H9 (cell line): ENCODE data around the gene YBX3. TPM values are rescaled to one million over a fixed set of nuclear protein-coding genes. Genes with fewer than 3 reads are reported as not detected.

Experiments used
- DNase-seq: peaks from one replicate; pipeline ENCODE4 v3.0.0-alpha.2; 2017
- H2AFZ ChIP-seq: one replicate; pipeline ENCODE4 v1.6.1; 2013; ENCODE audit warnings: mild to moderate bottlenecking, low read length, control low read depth, moderate library complexity
- H2AK5ac ChIP-seq: 2 replicates; pipeline ENCODE4 v1.6.1; 2013; ENCODE audit warnings: low read length, control low read depth, mixed read lengths; ENCODE audit not compliant: insufficient read length
- H2BK120ac ChIP-seq: one replicate; pipeline ENCODE4 v1.6.1; 2013; ENCODE audit warnings: low read depth, mild to moderate bottlenecking, low read length, control low read depth, inconsistent platforms; ENCODE audit not compliant: poor library complexity, severe bottlenecking
- H2BK12ac ChIP-seq: 2 replicates; pipeline ENCODE4 v1.6.1; 2013; ENCODE audit warnings: low read length, control low read depth, mixed read lengths, low read depth; ENCODE audit not compliant: insufficient read length
- H2BK15ac ChIP-seq: 2 replicates; pipeline ENCODE4 v1.6.1; 2013; ENCODE audit warnings: low read depth, low read length, control low read depth
- H2BK20ac ChIP-seq: one replicate; pipeline ENCODE4 v1.6.1; 2013; ENCODE audit warnings: low read depth, mild to moderate bottlenecking, low read length, control low read depth, inconsistent platforms; ENCODE audit not compliant: poor library complexity, severe bottlenecking
- H2BK5ac ChIP-seq: 2 replicates; pipeline ENCODE4 v1.6.1; 2013; ENCODE audit warnings: low read length, control low read depth, mixed read lengths; ENCODE audit not compliant: insufficient read length
- H3K14ac ChIP-seq: 2 replicates; pipeline ENCODE4 v1.6.1; 2013; ENCODE audit warnings: low read length, control low read depth; ENCODE audit not compliant: insufficient read depth
- H3K18ac ChIP-seq: 2 replicates; pipeline ENCODE4 v1.6.1; 2013; ENCODE audit warnings: low read depth, mild to moderate bottlenecking, mixed read lengths, low read length, control low read depth; ENCODE audit not compliant: insufficient read length
- H3K23ac ChIP-seq: 2 replicates; pipeline ENCODE4 v1.6.1; 2013; ENCODE audit warnings: low read length, control low read depth, mixed read lengths, low read depth; ENCODE audit not compliant: insufficient read length
- H3K23me2 ChIP-seq: 2 replicates; pipeline ENCODE4 v1.6.1; 2013; ENCODE audit warnings: low read depth, mild to moderate bottlenecking, mixed read lengths, low read length, control low read depth; ENCODE audit not compliant: insufficient read length, poor library complexity, severe bottlenecking
- H3K27ac ChIP-seq: 2 replicates; pipeline ENCODE4 v1.5.1; 2013; ENCODE audit warnings: low read length, control low read depth, mixed read lengths, low read depth; ENCODE audit not compliant: insufficient read length
- H3K27me3 ChIP-seq: 2 replicates; pipeline ENCODE4 v1.6.1; 2013; ENCODE audit warnings: low read length, control low read depth, inconsistent platforms; ENCODE audit not compliant: insufficient read depth
- H3K4ac ChIP-seq: 2 replicates; pipeline ENCODE4 v1.6.1; 2013; ENCODE audit warnings: low read depth, mild to moderate bottlenecking, control low read depth, inconsistent platforms, low read length, moderate library complexity
- H3K4me1 ChIP-seq: 2 replicates; pipeline ENCODE4 v1.6.1; 2013; ENCODE audit warnings: low read length, control low read depth, inconsistent platforms; ENCODE audit not compliant: insufficient read depth
- H3K4me2 ChIP-seq: 2 replicates; pipeline ENCODE4 v1.6.1; 2013; ENCODE audit warnings: low read length, control low read depth, mixed read lengths; ENCODE audit not compliant: insufficient read length, insufficient read depth
- H3K56ac ChIP-seq: 2 replicates; pipeline ENCODE4 v1.6.1; 2013; ENCODE audit warnings: low read depth, mild to moderate bottlenecking, mixed read lengths, low read length, control low read depth; ENCODE audit not compliant: insufficient read length
- H3K79me1 ChIP-seq: 2 replicates; pipeline ENCODE4 v1.6.1; 2013; ENCODE audit warnings: low read depth, mild to moderate bottlenecking, moderate library complexity, low read length, control low read depth, inconsistent platforms; ENCODE audit not compliant: insufficient read depth, poor library complexity, severe bottlenecking
- H3K79me2 ChIP-seq: 2 replicates; pipeline ENCODE4 v1.6.1; 2013; ENCODE audit warnings: low read length, control low read depth, inconsistent platforms; ENCODE audit not compliant: insufficient read depth
- H3K9ac ChIP-seq: 2 replicates; pipeline ENCODE4 v1.6.1; 2013; ENCODE audit warnings: low read length, control low read depth, mixed read lengths; ENCODE audit not compliant: insufficient read length; ENCODE audit errors: extremely low read depth
- H3K9me3 ChIP-seq: one replicate; pipeline ENCODE4 v1.6.1; 2013; ENCODE audit warnings: low read depth, low read length, inconsistent platforms; ENCODE audit not compliant: control insufficient read depth
- H3T11ph ChIP-seq: one replicate; pipeline ENCODE4 v1.6.1; 2013; ENCODE audit warnings: mild to moderate bottlenecking, low read length, control low read depth, inconsistent platforms
- H4K20me1 ChIP-seq: one replicate; pipeline ENCODE4 v1.6.1; 2013; ENCODE audit not compliant: control insufficient read depth, insufficient read length, insufficient read depth
- H4K5ac ChIP-seq: 2 replicates; pipeline ENCODE4 v1.6.1; 2013; ENCODE audit warnings: low read depth, mild to moderate bottlenecking, mixed read lengths, low read length, control low read depth; ENCODE audit not compliant: insufficient read length
- H4K8ac ChIP-seq: replicated peaks from 2 replicates; pipeline ENCODE4 v1.6.1; 2013; ENCODE audit warnings: low read length, control low read depth, mixed read lengths, low read depth; ENCODE audit not compliant: insufficient read length
- H4K91ac ChIP-seq: 2 replicates; pipeline ENCODE4 v1.6.1; 2013; ENCODE audit warnings: low read depth, mild to moderate bottlenecking, moderate library complexity, mixed read lengths, low read length, control low read depth; ENCODE audit not compliant: insufficient read length
- H3K27ac Mint-ChIP-seq, 3 experiments: 2 replicates in 2 of 3; 3 replicates in 1 of 3; pipeline ENCODE4 v1.8.0; 2020 to 2021; ENCODE audit warnings: mixed read lengths in 3 of 3, mild to moderate bottlenecking in 1 of 3, moderate library complexity in 1 of 3
- H3K27me3 Mint-ChIP-seq: 2 replicates; pipeline ENCODE4 v1.8.0; 2021; ENCODE audit warnings: low read depth, mild to moderate bottlenecking, moderate library complexity, mixed read lengths
- H3K36me3 Mint-ChIP-seq, 3 experiments: 2 replicates in 2 of 3; 3 replicates in 1 of 3; pipeline ENCODE4 v1.8.0; 2020 to 2021; ENCODE audit warnings: low read depth in 3 of 3, mixed read lengths in 3 of 3; ENCODE audit not compliant: insufficient read depth in 1 of 3
- H3K4me1 Mint-ChIP-seq, 2 experiments: 2 replicates each; pipeline ENCODE4 v1.8.0; 2020; ENCODE audit warnings: mixed read lengths in 2 of 2
- H3K4me3 Mint-ChIP-seq, 2 experiments: 2 replicates in 1 of 2; 3 replicates in 1 of 2; pipeline ENCODE4 v1.8.0; 2020 to 2021; ENCODE audit warnings: mild to moderate bottlenecking in 2 of 2, mixed read lengths in 2 of 2, moderate library complexity in 1 of 2
- H3K9me3 Mint-ChIP-seq, 2 experiments: 2 replicates in 1 of 2; 3 replicates in 1 of 2; pipeline ENCODE4 v1.8.0; 2020; ENCODE audit warnings: mild to moderate bottlenecking in 2 of 2, mixed read lengths in 2 of 2, moderate library complexity in 1 of 2
- WGBS: extraction: QIAGEN DNeasy Blood & Tissue Kit; methylation state at CpG from one replicate; pipeline ENCODE4 v1.1.7; 2013; ENCODE audit warnings: missing lambda C conversion rate, low lambda C conversion rate, mixed read lengths; ENCODE audit not compliant: insufficient read length; ENCODE audit errors: extremely low coverage; 5-methylcytosine and 5-hydroxymethylcytosine counted together
- total RNA-seq: library from RNA; stranded (reverse); gene quantifications from 2 replicates; pipeline ENCODE4 v1.2.1, GENCODE V29; 2021
- TF ChIP-seq, protein P1 (sequence below): fragments of 200-600 bp; sonication (generic); conservative IDR thresholded peaks from 3 replicates; pipeline ENCODE4 v1.8.0; 2021; ENCODE audit warnings: antibody characterized with exemption, mild to moderate bottlenecking

Gene YBX3
- total RNA-seq, 1 experiment from 2014 or later: 343 TPM

DNA sequence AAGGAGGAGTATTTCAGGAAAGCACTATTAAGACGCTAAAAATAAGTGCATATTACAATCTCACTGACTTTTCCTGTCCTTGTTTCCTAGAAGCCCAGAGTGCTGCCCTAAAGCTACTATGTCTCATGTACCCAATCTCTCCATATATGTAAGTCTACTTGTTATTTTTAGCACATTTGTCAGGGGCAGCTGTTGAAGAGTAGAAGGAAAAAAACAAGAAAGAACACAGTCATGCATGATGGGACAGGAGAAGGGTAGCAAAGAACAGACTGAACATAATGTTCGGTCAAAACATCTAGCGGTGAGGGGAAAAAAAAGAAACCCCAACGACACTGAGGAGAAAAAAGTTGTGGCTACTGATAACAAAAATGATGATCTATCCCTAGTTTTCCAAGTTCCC, 14.3 kb downstream of the YBX3 start:
- Histone ChIP-seq H4K8ac (no peak overlapping the region), H4K20me1 (no peaks in the 10 kb centered on the region), H2AK5ac (no peak overlapping the region), H2BK15ac (no peak overlapping the region), H2BK120ac (no peak overlapping the region), H2AFZ (no peak overlapping the region), H4K91ac (no peak overlapping the region), H3K79me2 (no peaks in the 10 kb centered on the region), H3K27me3 (no peaks in the 10 kb centered on the region), H3K9me3 (no peaks in the 10 kb centered on the region), H3K4ac (no peak overlapping the region), H3K9ac (no peak overlapping the region), H3K56ac (no peak overlapping the region), H3K27ac (no peak overlapping the region), H3K18ac (no peak overlapping the region), H3K14ac (no peak overlapping the region), H2BK20ac (no peak overlapping the region), H3T11ph (no peak overlapping the region), H3K79me1 (no peaks in the 10 kb centered on the region), H4K5ac (no peak overlapping the region), H3K23me2 (no peaks in the 10 kb centered on the region), H2BK12ac (no peak overlapping the region), H3K23ac (no peak overlapping the region), H3K4me2 (no peak overlapping the region), H2BK5ac (no peak overlapping the region), H3K4me1 (no peaks in the 10 kb centered on the region)
- no CpG with 5 or more reads among the region's 4 CpGs for WGBS
- H3K27me3 Mint-ChIP-seq: no peaks in the 10 kb centered on the region
- no peaks in the 10 kb centered on the region for H3K9me3 Mint-ChIP-seq
- peaks cover 37 to 82% (median 82%) of the 10 kb centered on the region in 3 experiments for H3K36me3 Mint-ChIP-seq
- no peak for DNase-seq
- H3K4me1 Mint-ChIP-seq: no peaks in the 10 kb centered on the region
- TF ChIP-seq, protein P1, sequence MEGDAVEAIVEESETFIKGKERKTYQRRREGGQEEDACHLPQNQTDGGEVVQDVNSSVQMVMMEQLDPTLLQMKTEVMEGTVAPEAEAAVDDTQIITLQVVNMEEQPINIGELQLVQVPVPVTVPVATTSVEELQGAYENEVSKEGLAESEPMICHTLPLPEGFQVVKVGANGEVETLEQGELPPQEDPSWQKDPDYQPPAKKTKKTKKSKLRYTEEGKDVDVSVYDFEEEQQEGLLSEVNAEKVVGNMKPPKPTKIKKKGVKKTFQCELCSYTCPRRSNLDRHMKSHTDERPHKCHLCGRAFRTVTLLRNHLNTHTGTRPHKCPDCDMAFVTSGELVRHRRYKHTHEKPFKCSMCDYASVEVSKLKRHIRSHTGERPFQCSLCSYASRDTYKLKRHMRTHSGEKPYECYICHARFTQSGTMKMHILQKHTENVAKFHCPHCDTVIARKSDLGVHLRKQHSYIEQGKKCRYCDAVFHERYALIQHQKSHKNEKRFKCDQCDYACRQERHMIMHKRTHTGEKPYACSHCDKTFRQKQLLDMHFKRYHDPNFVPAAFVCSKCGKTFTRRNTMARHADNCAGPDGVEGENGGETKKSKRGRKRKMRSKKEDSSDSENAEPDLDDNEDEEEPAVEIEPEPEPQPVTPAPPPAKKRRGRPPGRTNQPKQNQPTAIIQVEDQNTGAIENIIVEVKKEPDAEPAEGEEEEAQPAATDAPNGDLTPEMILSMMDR: no peak
- H3K27ac Mint-ChIP-seq: no peak overlapping the region
- no peak overlapping the region for H3K4me3 Mint-ChIP-seq
